Endothelial cell (in vitro differentiated cells): ENCODE data around the gene IDI1. TPM values are rescaled to one million over a fixed set of nuclear protein-coding genes. Genes with fewer than 3 reads are reported as not detected.
A peak's percentile ranks its signal among the peaks of the same experiment; 100 is the strongest.

ENCODE experiments used
- DNase-seq: peaks from one replicate; pipeline ENCODE4 v3.0.0; 2021; ENCODE audit warnings: low spot score
- H3K27ac Mint-ChIP-seq: one replicate; pipeline ENCODE4 v1.8.0; 2021; ENCODE audit warnings: mixed read lengths, inconsistent platforms; ENCODE audit not compliant: unreplicated experiment
- H3K27me3 Mint-ChIP-seq: one replicate; pipeline ENCODE4 v1.8.0; 2021; ENCODE audit warnings: mild to moderate bottlenecking, moderate library complexity, mixed read lengths, inconsistent platforms; ENCODE audit not compliant: unreplicated experiment
- H3K36me3 Mint-ChIP-seq: one replicate; pipeline ENCODE4 v1.8.0; 2021; ENCODE audit warnings: mild to moderate bottlenecking, low read depth, mixed read lengths, inconsistent platforms; ENCODE audit not compliant: unreplicated experiment
- H3K4me1 Mint-ChIP-seq: one replicate; pipeline ENCODE4 v1.8.0; 2021; ENCODE audit warnings: mild to moderate bottlenecking, mixed read lengths, inconsistent platforms; ENCODE audit not compliant: unreplicated experiment
- H3K4me3 Mint-ChIP-seq: one replicate; pipeline ENCODE4 v1.8.0; 2021; ENCODE audit warnings: mild to moderate bottlenecking, mixed read lengths, inconsistent platforms; ENCODE audit not compliant: unreplicated experiment
- H3K9me3 Mint-ChIP-seq: one replicate; pipeline ENCODE4 v1.8.0; 2021; ENCODE audit warnings: mixed read lengths, inconsistent platforms; ENCODE audit not compliant: unreplicated experiment
- CTCF ChIP-seq: fragments of 200-600 bp; sonication (generic); IDR thresholded peaks from one replicate; pipeline ENCODE4 v1.5.0; 2021; ENCODE audit warnings: antibody characterized with exemption; ENCODE audit not compliant: unreplicated experiment
- total RNA-seq: library from RNA; stranded (reverse); fragmentation: NEBNext Ultra II Directional; extraction: Animal tissue kit (Norgen Biotek cat#: 25700); gene quantifications from one replicate; pipeline ENCODE4 v1.2.1, GENCODE V29; 2021; ENCODE audit not compliant: unreplicated experiment

Gene IDI1
- total RNA-seq, 1 donor from 2014 or later = 52.7 TPM

GRCh38 chr10:1020958-1021357 is 28.0 kb downstream of the IDI1 start:
- no peaks in the 10 kb centered on the region for H3K4me1 Mint-ChIP-seq
- H3K36me3 Mint-ChIP-seq = peaks cover 34% of the 10 kb centered on the region
- no peaks in the 10 kb centered on the region for H3K9me3 Mint-ChIP-seq
- no peak overlapping the region for H3K27ac Mint-ChIP-seq
- no peak overlapping the region for H3K4me3 Mint-ChIP-seq
- no peaks in the 10 kb centered on the region for H3K27me3 Mint-ChIP-seq
- no peak for TF ChIP-seq CTCF
- DNase-seq = no peak

- Mint-ChIP-seq H3K36me3 (peaks cover 34% of the 10 kb centered on the region), H3K27me3 (no peaks in the 10 kb centered on the region), H3K4me3 (peak overlapping the region; percentile 27), H3K9me3 (no peaks in the 10 kb centered on the region), H3K4me1 (no peaks in the 10 kb centered on the region), H3K27ac (no peak overlapping the region)
- DNase-seq = no peak
- no peak for TF ChIP-seq CTCF
Measured at GRCh38 chr10:1020460-1020859, 28.5 kb downstream of the IDI1 start.

GRCh38 chr10:1019362-1019761 is 29.6 kb downstream of the IDI1 start:
- TF ChIP-seq CTCF = no peak
- Mint-ChIP-seq H3K4me3 (peak overlapping the region; percentile 79), H3K36me3 (peaks cover 38% of the 10 kb centered on the region), H3K9me3 (no peaks in the 10 kb centered on the region), H3K27ac (no peak overlapping the region), H3K4me1 (no peaks in the 10 kb centered on the region), H3K27me3 (no peaks in the 10 kb centered on the region)
- DNase-seq = no peak

GRCh38 chr10:1015688-1016087 is 33.2 kb downstream of the IDI1 start:
- Mint-ChIP-seq H3K27me3 (no peaks in the 10 kb centered on the region), H3K27ac (no peak overlapping the region), H3K36me3 (peaks cover 67% of the 10 kb centered on the region), H3K4me3 (no peak overlapping the region), H3K4me1 (no peaks in the 10 kb centered on the region), H3K9me3 (no peaks in the 10 kb centered on the region)
- no peak for TF ChIP-seq CTCF
- DNase-seq = no peak

- TF ChIP-seq CTCF = no peak
- Mint-ChIP-seq H3K4me3 (peak overlapping the region; percentile 8), H3K36me3 (peaks cover 65% of the 10 kb centered on the region), H3K4me1 (peaks cover 8% of the 10 kb centered on the region), H3K9me3 (no peaks in the 10 kb centered on the region), H3K27ac (no peak overlapping the region), H3K27me3 (no peaks in the 10 kb centered on the region)
- DNase-seq = no peak
Measured at GRCh38 chr10:1011696-1012095, 37.2 kb downstream of the IDI1 start.
